HG02571 (cell line): ENCODE data around the gene LRRC25.
"Not testable (repeated sequence)": the region's sequence is repeated elsewhere in the genome, so short reads cannot be mapped to it uniquely, and the experiment has no call there.

Experiments used
- ATAC-seq: cut with Tn5 transposase; IDR thresholded peaks from one replicate; pipeline ENCODE4 v1.9.1; 2021; ENCODE audit warnings: mild to moderate bottlenecking, moderate library complexity; ENCODE audit not compliant: unreplicated experiment

LRRC25 gene

GRCh38 chr19:18405754-18406153 lies 8.3 kb upstream of the LRRC25 start:
- not testable (repeated sequence) for ATAC-seq

- not testable (repeated sequence) for ATAC-seq
Measured at GRCh38 chr19:18402455-18403248, 5.2 kb upstream of the LRRC25 start.

DNA sequence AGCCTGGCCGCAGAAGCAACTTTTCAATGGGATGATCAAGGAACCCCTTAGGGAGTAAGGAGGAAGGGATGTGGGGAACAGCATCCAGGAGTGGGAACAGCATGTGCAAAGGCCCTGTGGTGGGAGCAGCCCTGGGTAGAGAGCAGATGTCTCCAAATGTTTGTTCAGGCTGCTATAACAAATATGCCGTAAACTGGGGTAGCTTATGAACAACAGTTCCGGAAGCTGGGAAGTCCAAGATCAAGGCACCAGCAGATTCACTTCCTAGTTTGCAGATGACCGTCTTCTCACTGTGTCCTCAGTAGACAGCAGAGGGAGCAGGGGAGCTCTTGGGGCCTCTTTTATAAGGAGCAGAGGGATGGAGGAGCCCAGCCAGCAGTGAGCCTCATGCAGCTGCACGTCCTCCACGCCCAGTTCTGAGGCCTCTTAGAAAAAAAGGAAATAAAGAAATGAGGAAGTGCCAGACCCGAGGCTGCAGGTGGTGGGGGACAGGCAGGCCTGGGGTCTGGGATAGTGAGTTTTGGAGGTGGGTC lies 4.2 kb upstream of the LRRC25 start:
- no peak for ATAC-seq

GRCh38 chr19:18399008-18399407 lies 1.6 kb upstream of the LRRC25 start:
- no peak for ATAC-seq

DNA sequence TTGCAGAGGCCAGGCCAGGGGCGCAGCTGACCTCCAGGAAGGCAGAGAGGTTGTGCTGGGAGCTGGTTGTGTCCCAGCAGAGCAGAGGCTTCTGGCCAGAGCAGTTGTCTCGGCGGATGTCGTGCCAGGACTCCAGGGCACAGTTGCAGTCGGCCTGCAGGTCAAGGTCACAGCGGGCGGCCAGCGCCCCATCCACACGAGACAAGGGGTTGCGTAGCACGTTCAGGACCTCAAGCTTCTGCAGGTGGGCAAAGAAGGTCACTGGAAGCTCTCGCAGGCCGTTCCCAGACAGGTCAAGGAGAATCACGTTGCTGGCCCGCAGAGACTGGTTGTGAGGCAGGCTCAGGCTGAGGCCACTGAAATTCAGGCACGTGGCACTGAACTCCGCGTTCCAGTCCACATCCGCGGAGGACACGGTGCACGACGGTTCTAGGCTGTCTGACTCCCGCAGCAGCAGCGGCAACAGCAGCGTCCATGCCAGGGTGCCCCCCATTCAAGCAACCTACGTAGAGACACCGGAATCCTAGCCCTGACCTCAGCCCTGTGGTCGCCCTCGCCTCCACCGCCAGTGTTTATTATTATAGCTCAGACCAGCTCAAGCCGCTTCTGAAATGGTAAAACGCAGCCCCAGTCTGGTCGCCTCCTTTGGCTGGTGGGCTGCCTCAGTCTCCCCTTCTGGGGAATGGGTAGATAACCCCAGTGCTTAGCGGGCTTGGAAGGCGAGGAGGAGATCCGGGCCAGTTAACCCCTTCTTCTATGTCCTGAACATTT lies 766 bp downstream of the LRRC25 start:
- ATAC-seq = no peak

DNA sequence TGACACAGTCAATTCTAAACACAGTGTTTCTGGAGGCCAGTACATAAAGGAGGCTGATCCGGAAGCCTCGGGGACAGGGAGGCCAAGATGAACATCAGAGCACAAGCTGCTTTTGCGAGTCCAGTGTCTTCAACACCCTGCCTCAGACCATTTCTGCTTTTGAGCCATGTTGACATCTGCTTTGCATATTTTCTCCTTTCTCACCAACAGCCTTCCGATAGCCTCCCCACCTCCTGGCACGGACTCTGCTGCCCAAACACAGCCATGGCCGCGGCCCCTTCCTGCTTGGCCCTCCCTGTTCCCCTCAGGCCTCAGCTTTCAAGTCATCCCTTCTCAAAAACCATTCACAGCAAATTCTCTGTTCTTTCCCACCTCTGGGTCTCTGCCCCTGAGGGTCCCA lies 3.6 kb downstream of the LRRC25 start:
- no peak for ATAC-seq

DNA sequence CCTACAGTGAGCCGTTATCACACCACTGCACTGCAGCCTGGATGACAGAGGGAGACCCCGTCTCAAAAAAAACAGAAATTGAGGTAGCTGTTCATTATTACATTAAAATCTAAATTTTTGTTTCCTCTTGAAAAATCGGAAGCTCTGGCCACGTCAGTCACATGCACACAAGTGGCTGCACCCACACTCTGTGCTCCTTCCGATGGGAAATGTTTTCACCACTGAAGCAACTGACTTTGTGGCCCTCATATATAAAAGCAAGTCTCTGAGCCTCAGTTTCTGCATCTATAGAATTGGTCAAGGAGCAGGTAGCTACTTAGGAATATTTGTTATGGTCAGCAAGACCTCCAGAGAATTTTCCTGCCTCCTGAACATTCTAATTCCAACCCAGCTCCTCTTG lies 4.5 kb downstream of the LRRC25 start:
- no peak for ATAC-seq

DNA sequence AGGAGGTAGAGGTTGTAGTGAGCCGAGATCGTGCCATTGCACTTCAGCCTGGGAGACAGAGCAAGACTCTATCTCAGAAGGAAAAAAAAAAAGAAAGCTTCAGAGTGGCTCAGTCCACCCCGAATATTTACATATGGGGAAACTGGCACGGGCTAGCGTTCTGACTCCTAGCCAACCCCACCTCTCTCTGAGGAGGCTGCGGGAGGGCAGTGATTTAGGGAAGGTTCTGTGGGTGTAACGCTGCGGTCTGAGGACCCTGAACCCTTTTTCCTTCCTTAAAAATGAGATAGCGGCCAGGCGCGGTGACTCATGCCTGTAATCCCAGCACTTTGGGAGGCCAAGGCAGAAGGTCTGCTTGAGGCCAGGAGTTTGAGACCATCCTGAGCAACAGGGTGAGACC lies 5.0 kb downstream of the LRRC25 start:
- ATAC-seq = no peak

- no peak for ATAC-seq
Measured at GRCh38 chr19:18391509-18392075, 5.8 kb downstream of the LRRC25 start.

DNA sequence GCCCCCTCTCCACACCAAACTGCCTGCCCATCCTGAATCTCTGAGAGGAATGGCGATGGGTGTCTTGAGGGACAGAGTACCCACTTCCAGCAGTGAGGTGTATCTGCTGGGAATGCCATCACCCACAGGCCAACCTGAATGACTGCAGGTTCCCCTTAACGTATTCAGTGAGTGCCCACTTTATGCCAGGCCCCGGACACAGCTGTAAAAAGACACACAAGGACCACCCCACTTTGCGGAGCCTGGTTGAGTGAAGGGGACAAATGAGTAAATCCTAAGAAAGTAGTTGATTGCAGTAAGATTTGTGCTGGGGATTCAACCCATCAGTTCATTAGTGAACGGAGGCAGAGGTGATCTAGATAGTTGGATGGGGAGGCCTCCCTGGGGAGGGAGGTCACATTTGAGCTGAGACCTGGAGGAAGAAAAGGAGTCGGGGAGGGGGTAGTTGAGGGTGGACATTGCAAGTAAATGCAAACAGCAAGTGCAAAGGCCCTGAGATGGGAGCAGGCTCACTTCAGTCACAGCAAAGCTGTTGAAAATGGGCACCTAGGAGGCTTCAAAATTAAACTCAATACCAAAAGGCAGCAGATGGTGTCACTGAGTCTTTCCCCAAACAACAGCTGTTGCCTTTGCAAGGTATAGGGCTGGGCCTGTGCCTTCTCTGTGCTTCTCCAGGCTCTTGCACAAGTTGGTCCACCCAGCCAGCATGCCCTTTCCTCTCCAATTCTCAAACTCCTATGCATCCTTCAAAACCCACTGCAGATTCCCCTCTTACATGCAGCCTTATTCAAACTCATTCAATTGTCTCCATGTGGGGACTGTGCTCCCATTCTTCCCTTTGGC lies 7.1 kb downstream of the LRRC25 start:
- ATAC-seq = no peak

DNA sequence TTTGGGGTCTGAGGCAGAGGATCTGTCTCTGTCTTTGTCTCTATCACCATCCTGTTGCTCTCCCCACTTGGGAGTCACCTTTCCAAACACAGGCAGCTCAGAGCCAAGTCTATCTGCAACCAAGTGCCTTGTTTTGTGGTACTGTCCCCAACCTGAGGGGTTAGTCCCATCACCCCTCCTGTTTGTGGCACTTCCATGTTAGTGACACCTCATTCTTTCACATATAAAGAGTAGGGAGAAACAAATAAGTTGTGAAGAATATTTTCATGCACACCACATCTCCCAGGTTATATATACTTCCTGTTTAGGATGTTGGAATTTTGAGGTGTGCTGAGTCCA lies 7.7 kb downstream of the LRRC25 start:
- no peak for ATAC-seq

- no peak for ATAC-seq
Measured at GRCh38 chr19:18388960-18389725, 8.3 kb downstream of the LRRC25 start.

DNA sequence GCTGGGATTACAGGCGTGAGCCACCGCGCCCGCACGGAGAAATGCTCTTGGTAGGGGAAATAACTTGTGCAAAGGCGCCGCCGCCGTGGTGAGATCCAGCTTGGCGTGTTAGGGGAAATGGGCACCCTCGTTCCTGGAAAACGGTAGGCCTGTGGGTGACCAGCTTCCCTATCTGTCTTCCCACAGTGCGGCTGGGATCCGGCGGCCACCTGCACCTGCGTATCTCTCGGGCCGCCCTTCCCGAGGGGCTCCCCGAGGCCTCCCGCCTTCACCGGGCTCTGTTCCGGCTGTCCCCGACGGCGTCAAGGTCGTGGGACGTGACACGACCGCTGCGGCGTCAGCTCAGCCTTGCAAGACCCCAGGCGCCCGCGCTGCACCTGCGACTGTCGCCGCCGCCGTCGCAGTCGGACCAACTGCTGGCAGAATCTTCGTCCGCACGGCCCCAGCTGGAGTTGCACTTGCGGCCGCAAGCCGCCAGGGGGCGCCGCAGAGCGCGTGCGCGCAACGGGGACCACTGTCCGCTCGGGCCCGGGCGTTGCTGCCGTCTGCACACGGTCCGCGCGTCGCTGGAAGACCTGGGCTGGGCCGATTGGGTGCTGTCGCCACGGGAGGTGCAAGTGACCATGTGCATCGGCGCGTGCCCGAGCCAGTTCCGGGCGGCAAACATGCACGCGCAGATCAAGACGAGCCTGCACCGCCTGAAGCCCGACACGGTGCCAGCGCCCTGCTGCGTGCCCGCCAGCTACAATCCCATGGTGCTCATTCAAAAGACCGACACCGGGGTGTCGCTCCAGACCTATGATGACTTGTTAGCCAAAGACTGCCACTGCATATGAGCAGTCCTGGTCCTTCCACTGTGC lies 9.1 kb downstream of the LRRC25 start:
- no peak for ATAC-seq

- ATAC-seq = no peak
Measured at GRCh38 chr19:18386543-18387271, 10.7 kb downstream of the LRRC25 start.

DNA sequence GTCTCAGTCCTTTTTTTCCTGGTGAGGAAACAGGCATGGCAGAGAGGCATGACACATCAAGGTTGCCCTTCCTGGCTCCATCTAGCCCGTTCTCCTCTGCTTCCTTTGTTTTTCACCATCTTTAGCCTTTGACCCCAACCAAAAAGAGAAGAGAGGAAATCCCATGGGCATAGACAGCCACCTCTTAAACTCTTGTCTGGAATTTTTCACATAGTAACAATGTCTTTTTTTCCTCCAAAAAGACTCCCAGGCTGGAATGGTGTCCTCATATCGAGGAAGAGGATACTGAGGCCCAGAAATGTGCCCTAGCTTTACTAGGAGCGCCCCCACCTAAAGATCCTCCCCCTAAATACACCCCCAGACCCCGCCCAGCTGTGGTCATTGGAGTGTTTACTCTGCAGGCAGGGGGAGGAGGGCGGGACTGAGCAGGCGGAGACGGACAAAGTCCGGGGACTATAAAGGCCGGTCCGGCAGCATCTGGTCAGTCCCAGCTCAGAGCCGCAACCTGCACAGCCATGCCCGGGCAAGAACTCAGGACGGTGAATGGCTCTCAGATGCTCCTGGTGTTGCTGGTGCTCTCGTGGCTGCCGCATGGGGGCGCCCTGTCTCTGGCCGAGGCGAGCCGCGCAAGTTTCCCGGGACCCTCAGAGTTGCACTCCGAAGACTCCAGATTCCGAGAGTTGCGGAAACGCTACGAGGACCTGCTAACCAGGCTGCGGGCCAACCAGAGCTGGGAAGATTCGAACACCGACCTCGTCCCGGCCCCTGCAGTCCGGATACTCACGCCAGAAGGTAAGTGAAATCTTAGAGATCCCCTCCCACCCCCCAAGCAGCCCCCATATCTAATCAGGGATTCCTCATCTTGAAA lies 11.5 kb downstream of the LRRC25 start, which contains the start of gene GDF15:
Gene GDF15 (plus strand): TSS at position 484 of the 868 bp plus-strand sequence. CDS start 32 bp downstream, at position 516.
- ATAC-seq = no peak

- ATAC-seq = no peak
Measured at GRCh38 chr19:18385359-18385674, 12.1 kb downstream of the LRRC25 start.

GRCh38 chr19:18384775-18385174 lies 12.6 kb downstream of the LRRC25 start:
- ATAC-seq = no peak

- not testable (repeated sequence) for ATAC-seq
Measured at GRCh38 chr19:18383622-18384021, 13.8 kb downstream of the LRRC25 start.
